Hematopoietic multipotent progenitor cell treated with erythropoietin and hydrocortisone succinate and interleukin-3 and kit ligand, for 8 days (in vitro differentiated cells): Measurements from ENCODE around the gene ABL1.

Experiments used
- DNase-seq: peaks from one replicate; pipeline ENCODE4 v3.0.0-alpha.2; 2015

Gene ABL1

GRCh38 chr9:130934702-130935647 is 99.9 kb downstream of the ABL1 start:
- no peak for DNase-seq

- no peak for DNase-seq
Measured at GRCh38 chr9:130935648-130936271, 100.7 kb downstream of the ABL1 start.

DNA sequence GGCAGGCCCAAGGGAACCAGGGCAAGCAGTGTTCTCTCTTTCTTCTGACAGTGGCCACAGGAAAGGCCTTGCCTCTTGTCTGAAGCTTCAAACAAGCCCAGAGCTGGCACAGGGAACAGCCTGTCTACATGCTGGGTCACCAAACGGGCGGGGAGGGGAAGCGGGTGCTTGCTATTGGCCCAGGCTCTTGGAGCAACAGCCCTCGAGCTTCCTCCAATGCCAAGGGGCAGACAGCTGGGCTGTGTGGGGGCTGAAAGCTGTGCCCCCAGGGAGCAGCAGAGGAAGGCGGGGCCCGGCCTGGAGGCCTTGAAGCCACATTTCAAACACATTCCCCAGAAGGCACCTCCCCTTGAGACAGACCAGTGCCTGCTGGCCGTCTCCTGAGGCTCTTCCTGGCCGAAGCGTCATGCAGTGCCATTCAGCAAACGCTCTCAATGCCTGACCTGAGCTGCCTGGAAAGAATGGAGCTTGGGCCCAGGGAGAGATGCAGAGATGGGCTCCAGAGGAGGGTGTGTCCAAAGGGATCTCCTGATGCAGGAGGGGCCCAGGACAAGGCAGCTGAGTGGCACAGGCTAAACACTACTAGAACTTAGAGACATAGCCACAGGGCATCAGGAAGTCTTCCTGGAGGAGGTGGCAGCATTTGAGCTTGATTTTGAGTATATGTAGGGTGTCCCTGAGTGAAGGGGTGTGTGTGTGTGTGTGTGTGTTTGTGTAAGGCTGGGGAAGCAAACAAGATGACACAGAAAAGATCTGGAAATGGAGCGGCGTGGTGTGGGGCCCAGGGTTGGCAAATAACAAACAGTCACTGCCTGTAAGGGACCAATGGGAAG is 101.4 kb downstream of the ABL1 start:
- no peak for DNase-seq
